ENCODE results near the gene TDRD10. TPM values are rescaled to one million over a fixed set of nuclear protein-coding genes. Genes with fewer than 3 reads are reported as not detected.

TDRD10 gene
- total and polyA plus RNA-seq, 2 donors (not counting 1 experiment from before 2014, with no cell fraction given) = 0.06 TPM; not detected in 1

DNA sequence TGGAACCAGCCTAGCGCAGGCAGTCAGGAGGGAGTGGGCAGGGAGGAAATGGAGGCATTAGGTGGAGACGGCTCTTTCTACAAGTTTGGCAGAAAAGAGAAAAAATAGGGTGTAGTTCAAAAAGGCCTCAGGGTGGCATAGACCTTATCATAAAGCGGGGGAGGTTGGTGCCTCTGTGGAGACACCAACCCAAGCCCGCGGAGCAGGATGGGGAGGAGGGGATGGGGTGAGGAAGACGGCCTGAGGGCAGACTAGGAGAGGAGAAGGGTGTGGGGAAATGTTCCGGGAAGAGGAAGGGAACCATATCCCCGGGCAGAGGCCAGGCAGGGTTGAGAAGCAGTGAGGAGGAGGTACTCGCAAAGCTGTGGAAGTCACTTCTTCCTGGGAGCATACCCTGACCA lies 17.6 kb downstream of the TDRD10 start:
- ATAC-seq (ENCODE audit: low read depth) (no peak), DNase-seq (no peak)
- peaks cover 40% of the 10 kb centered on the region for H3K27me3 Mint-ChIP-seq
- H3K9me3 Mint-ChIP-seq (ENCODE audit: insufficient read depth) = no peaks in the 10 kb centered on the region
- H3K27ac Mint-ChIP-seq = no peak overlapping the region
- WGBS (ENCODE audit: insufficient coverage) = 96% methylated on average over 6 of the region's 9 CpGs
- no peaks in the 10 kb centered on the region for H4K20me1 ChIP-seq (ENCODE audit: control insufficient read depth, insufficient read depth, low read length, poor library complexity, severe bottlenecking)
- H3K79me2 ChIP-seq (ENCODE audit: control insufficient read depth, insufficient read depth, low read length) = no peaks in the 10 kb centered on the region
- TF ChIP-seq, protein P1, sequence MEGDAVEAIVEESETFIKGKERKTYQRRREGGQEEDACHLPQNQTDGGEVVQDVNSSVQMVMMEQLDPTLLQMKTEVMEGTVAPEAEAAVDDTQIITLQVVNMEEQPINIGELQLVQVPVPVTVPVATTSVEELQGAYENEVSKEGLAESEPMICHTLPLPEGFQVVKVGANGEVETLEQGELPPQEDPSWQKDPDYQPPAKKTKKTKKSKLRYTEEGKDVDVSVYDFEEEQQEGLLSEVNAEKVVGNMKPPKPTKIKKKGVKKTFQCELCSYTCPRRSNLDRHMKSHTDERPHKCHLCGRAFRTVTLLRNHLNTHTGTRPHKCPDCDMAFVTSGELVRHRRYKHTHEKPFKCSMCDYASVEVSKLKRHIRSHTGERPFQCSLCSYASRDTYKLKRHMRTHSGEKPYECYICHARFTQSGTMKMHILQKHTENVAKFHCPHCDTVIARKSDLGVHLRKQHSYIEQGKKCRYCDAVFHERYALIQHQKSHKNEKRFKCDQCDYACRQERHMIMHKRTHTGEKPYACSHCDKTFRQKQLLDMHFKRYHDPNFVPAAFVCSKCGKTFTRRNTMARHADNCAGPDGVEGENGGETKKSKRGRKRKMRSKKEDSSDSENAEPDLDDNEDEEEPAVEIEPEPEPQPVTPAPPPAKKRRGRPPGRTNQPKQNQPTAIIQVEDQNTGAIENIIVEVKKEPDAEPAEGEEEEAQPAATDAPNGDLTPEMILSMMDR (IDR thresholded peaks at IDR 0.05) = no peak
- TF ChIP-seq EZH2 (IDR thresholded peaks at IDR 0.05; ENCODE audit: borderline replicate concordance, insufficient read depth, low read depth, low read length, poor library complexity, severe bottlenecking) = no peak
- H3K27ac ChIP-seq (ENCODE audit: low read length in 2 of 2) = no peak overlapping the region
- H3K4me3 Mint-ChIP-seq = no peak overlapping the region
- no peak overlapping the region for H2AFZ ChIP-seq (ENCODE audit: insufficient read depth, low read depth, low read length, poor library complexity, severe bottlenecking)
- intact Hi-C loops (cut with micrococcal nuclease) = no loop called here
- H3K4me1 ChIP-seq (ENCODE audit: control insufficient read depth in 2 of 2, insufficient read depth in 2 of 2, low read length in 2 of 2) = no peaks in the 10 kb centered on the region
- ChIA-PET POLR2A (no interaction called here), CTCF (no interaction called here)
- no peaks in the 10 kb centered on the region for H3K36me3 ChIP-seq (replicated peaks in 1 of 2; ENCODE audit: control extremely low read depth in 1 of 2, control insufficient read depth in 1 of 2, extremely low read depth in 1 of 2, insufficient read depth in 2 of 2, low read length in 1 of 2)
- H3K9me3 ChIP-seq (ENCODE audit: control extremely low read depth in 1 of 3, control insufficient read depth in 2 of 3, insufficient read depth in 1 of 3, low read length in 2 of 3) = no peaks in the 10 kb centered on the region
- no peak overlapping the region for H3K4me3 ChIP-seq (ENCODE audit: control extremely low read depth in 1 of 5, extremely low read depth in 1 of 5, insufficient read depth in 1 of 5, low read depth in 2 of 5, low read length in 4 of 5)
- no peaks in the 10 kb centered on the region for H3K4me1 Mint-ChIP-seq
- H3K27me3 ChIP-seq (replicated peaks in 1 of 4; ENCODE audit: control extremely low read depth in 1 of 4, control insufficient read depth in 3 of 4, insufficient read depth in 4 of 4, low read length in 3 of 4) = peaks cover 0 to 10% (median 3%) of the 10 kb centered on the region in 4 experiments
- no peak overlapping the region for H3K4me2 ChIP-seq (replicated peaks; ENCODE audit: low read depth, low read length, poor library complexity, severe bottlenecking)
- H3K9ac ChIP-seq (ENCODE audit: low read length) = no peak overlapping the region

DNA sequence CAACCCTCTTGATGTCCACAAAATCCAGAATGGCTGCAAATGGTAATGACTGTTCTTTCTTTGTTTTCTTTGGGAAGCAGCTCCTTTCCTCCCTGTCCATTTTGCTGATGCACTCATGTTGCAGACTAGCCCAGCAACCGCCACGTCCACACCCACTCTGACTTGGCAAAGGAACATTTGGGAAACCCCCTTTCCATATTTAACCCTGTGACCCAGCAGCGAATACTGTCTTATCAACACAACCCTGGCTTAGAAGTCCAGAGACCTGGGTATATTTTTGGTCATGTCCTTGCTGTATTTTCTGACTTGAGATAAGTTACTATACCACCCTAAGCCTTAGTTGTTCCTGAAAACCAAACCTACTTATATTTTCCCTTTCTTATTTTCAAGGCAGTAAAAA lies 18.3 kb downstream of the TDRD10 start:
- Histone ChIP-seq H3K9me3 (ENCODE audit: control extremely low read depth in 1 of 3, control insufficient read depth in 2 of 3, insufficient read depth in 1 of 3, low read length in 2 of 3) (no peaks in the 10 kb centered on the region), H4K20me1 (ENCODE audit: control insufficient read depth, insufficient read depth, low read length, poor library complexity, severe bottlenecking) (no peaks in the 10 kb centered on the region), H3K4me2 (replicated peaks; ENCODE audit: low read depth, low read length, poor library complexity, severe bottlenecking) (no peak overlapping the region), H3K27ac (ENCODE audit: low read length in 2 of 2) (no peak overlapping the region), H3K79me2 (ENCODE audit: control insufficient read depth, insufficient read depth, low read length) (no peaks in the 10 kb centered on the region), H3K36me3 (replicated peaks in 1 of 2; ENCODE audit: control extremely low read depth in 1 of 2, control insufficient read depth in 1 of 2, extremely low read depth in 1 of 2, insufficient read depth in 2 of 2, low read length in 1 of 2) (no peaks in the 10 kb centered on the region), H3K9ac (ENCODE audit: low read length) (no peak overlapping the region), H3K4me3 (ENCODE audit: control extremely low read depth in 1 of 5, extremely low read depth in 1 of 5, insufficient read depth in 1 of 5, low read depth in 2 of 5, low read length in 4 of 5) (no peak overlapping the region), H3K27me3 (replicated peaks in 1 of 4; ENCODE audit: control extremely low read depth in 1 of 4, control insufficient read depth in 3 of 4, insufficient read depth in 4 of 4, low read length in 3 of 4) (peaks cover 0 to 12% (median 3%) of the 10 kb centered on the region in 4 experiments), H2AFZ (ENCODE audit: insufficient read depth, low read depth, low read length, poor library complexity, severe bottlenecking) (no peak overlapping the region), H3K4me1 (ENCODE audit: control insufficient read depth in 2 of 2, insufficient read depth in 2 of 2, low read length in 2 of 2) (no peaks in the 10 kb centered on the region)
- DNase-seq (no peak), ATAC-seq (ENCODE audit: low read depth) (no peak)
- WGBS (ENCODE audit: insufficient coverage) = 70% methylated on average over 2 of the region's 3 CpGs
- peaks cover 37% of the 10 kb centered on the region for H3K27me3 Mint-ChIP-seq
- H3K4me1 Mint-ChIP-seq = no peaks in the 10 kb centered on the region
- CTCF ChIA-PET = no interaction called here
- H3K27ac Mint-ChIP-seq = no peak overlapping the region
- POLR2A ChIA-PET = no interaction called here
- H3K9me3 Mint-ChIP-seq (ENCODE audit: insufficient read depth) = no peaks in the 10 kb centered on the region
- no peak overlapping the region for H3K4me3 Mint-ChIP-seq
- intact Hi-C loops (cut with micrococcal nuclease) = no loop called here
- TF ChIP-seq, protein P1 (IDR thresholded peaks at IDR 0.05) = no peak
- no peak for TF ChIP-seq EZH2 (IDR thresholded peaks at IDR 0.05; ENCODE audit: borderline replicate concordance, insufficient read depth, low read depth, low read length, poor library complexity, severe bottlenecking)

All from B cell (primary cell).